IPS-NIHi11 (cell line): ENCODE results near the gene EDDM13.
"Not testable (repeated sequence)": the region's sequence is repeated elsewhere in the genome, so short reads cannot be mapped to it uniquely, and the experiment has no call there.

Experiments used
- DNase-seq: peaks from one replicate; pipeline ENCODE4 v3.0.0; 2012; ENCODE audit warnings: mixed read lengths, low spot score

Gene EDDM13

GRCh38 chr19:56295531-56296455 is 23.2 kb downstream of the EDDM13 start:
- no peak for DNase-seq

GRCh38 chr19:56297010-56297409 is 24.5 kb downstream of the EDDM13 start:
- DNase-seq: no peak

GRCh38 chr19:56299688-56300087 is 27.1 kb downstream of the EDDM13 start:
- DNase-seq: no peak

- no peak for DNase-seq
Measured at GRCh38 chr19:56301155-56301554, 28.6 kb downstream of the EDDM13 start.

- no peak for DNase-seq
Measured at GRCh38 chr19:56301886-56302620, 29.5 kb downstream of the EDDM13 start.

GRCh38 chr19:56304243-56304642 is 31.7 kb downstream of the EDDM13 start:
- no peak for DNase-seq

GRCh38 chr19:56306016-56306415 is 33.5 kb downstream of the EDDM13 start:
- DNase-seq: no peak

- DNase-seq: not testable (repeated sequence)
Measured at GRCh38 chr19:56307062-56307461, 34.5 kb downstream of the EDDM13 start.

- no peak for DNase-seq
Measured at GRCh38 chr19:56308792-56309191, 36.2 kb downstream of the EDDM13 start.

GRCh38 chr19:56309511-56310185 is 37.1 kb downstream of the EDDM13 start:
- peak; percentile 85 for DNase-seq

GRCh38 chr19:56310462-56310861 is 37.9 kb downstream of the EDDM13 start:
- no peak for DNase-seq

- DNase-seq: no peak
Measured at GRCh38 chr19:56312342-56312741, 39.8 kb downstream of the EDDM13 start.

- DNase-seq: no peak
Measured at GRCh38 chr19:56312787-56313657, 40.5 kb downstream of the EDDM13 start.

GRCh38 chr19:56314018-56314380 is 41.5 kb downstream of the EDDM13 start:
- peak; percentile 42 for DNase-seq

- DNase-seq: peak; percentile 94
Measured at GRCh38 chr19:56314381-56315076, 42.0 kb downstream of the EDDM13 start, which contains the start of gene ZSCAN5A. Gene ZSCAN5A, minus strand, starts transcription at chr19:56314839. Its CDS starts 89,793 bp downstream, at chr19:56225046.

- DNase-seq: peak; percentile 93
Measured at GRCh38 chr19:56315077-56315828, 42.7 kb downstream of the EDDM13 start.

GRCh38 chr19:56316728-56317127 is 44.2 kb downstream of the EDDM13 start:
- DNase-seq: no peak

- no peak for DNase-seq
Measured at GRCh38 chr19:56317749-56318148, 45.2 kb downstream of the EDDM13 start.

- no peak for DNase-seq
Measured at GRCh38 chr19:56319991-56320390, 47.4 kb downstream of the EDDM13 start.
